SKM-1 treated with dmso at 0.1 percent for 144 hours (cell line): Measurements from ENCODE around the gene S100A8.

ENCODE experiments used
- DNase-seq: peaks from one replicate; lab custom pipeline; 2025; ENCODE audit not compliant: unreplicated experiment; lab: John Stamatoyannopoulos, UW

Gene S100A8

DNA sequence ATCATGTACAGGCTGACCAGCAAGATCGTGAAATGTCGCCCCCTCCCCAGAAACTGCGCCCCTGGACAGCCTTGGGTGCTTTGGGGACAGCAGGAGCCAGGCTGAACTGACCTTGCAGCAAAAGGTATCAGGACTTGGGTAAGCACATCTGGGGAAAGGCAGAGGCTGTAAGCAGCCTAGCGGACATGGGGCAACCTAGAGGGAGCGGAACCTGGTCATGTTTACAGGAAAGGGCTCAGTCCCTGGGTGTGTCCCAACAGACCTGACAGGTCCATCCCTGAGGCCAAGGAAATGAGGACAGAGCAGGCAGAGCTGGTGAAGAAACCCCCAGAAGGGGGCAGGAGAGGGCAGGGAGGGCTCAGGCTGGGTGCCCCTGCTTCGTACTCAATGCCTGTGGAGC, 3.1 kb upstream of the S100A8 start:
- DNase-seq: no peak

DNA sequence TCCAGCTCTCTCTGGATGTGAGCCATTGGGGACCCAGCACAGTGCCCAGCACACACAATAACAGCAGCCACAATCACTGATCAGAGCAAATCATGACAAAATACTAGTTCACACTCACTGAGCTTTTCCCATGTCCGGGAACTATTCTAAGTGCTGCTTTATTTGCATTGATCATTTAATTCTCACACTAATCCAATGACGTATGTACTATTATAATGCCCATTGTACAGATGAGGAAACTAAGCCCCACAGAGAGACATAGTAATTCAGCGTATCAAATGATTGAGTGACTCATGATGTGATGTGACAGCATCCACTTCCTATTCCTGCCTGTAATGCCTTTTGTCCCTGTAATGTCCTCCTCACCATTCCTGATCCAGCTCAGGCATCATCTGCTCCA, 1.9 kb upstream of the S100A8 start:
- DNase-seq: no peak

DNA sequence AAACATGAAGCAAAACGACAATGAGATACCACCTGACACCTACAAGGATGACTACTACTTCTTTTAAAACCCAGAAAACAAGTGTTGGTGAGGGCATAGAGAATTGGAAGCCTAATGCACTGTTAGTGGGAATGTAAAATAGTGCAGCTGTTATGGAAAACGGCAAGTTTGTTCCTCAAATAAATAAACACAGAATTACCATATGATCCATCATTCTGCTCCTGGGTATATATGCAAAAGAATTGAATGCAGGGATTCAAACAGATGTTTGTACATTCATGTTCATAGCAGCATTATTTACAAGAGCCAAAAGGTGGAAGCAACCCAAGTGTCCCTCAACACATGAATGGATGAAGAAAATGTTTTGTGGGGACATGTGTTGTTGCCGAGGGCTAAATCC, 1.4 kb upstream of the S100A8 start:
- no peak for DNase-seq

DNA sequence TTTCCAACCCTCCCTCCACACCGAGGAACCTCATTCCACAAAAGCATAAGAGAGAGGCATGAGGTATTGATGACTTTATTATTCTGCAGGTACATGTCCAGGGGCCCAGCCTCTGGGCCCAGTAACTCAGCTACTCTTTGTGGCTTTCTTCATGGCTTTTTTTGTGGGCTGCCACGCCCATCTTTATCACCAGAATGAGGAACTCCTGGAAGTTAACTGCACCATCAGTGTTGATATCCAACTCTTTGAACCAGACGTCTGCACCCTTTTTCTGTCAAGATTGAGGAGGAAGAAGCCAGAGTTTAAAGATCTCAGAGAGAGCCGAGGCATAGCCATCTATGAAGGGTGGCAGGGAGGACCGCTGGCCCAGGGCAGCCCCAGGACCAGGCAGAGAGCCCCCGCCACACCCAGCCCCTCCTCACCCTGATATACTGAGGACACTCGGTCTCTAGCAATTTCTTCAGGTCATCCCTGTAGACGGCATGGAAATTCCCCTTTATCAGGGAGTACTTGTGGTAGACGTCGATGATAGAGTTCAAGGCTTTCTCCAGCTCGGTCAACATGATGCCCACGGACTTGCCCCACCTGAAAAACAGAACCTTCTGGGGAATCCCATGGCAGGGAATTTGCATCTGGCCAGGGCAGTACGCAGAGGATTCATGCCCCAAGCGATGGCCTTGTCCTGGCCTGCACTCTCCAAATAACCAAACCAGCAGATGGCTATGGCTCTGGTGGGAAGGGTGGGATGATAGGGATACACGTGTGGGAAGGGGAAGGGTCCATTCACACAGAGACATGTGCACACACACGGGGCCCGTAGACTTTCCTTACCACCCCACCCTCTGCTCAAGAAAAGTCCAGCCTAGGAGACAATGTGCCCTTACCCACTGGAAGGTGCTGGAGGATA, 647 bp downstream of the S100A8 start:
- DNase-seq: peak; percentile 84

DNA sequence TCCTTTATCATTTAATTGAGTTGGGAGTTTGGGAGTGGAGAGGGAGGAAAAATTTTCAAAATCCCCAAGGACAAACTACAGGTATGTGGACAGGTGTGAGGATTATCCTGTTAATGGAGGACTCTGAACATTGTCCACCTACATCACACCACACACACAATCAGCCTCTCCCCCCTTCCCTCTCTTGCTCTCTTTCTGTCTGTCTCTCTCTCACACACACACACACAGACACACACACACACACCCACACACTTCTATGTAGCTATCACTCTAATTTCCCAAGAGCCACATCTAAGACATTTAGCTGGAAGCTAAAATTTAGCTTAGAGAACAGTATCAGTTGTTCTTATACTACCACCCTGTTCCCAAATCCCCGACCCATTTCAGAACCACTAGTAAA, 1.5 kb downstream of the S100A8 start:
- DNase-seq: no peak

DNA sequence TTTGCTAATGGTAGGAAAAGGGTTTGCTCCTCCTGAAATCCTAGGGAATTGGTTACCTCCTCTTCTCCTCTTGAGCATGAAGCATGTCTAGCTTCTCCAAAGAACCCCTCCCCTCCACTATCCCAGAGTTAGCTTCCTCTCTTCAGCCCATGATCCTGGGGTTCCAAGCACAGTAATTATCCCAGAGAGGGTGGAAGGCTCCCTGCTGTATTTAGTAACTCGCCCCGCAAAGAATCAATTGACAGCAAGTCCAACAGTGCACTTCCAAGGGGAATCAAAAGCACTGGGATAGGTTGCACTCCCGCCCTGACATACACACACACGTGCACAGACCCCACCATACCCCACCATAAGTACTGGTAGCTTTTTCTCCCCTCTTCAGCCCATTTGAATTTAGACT, 3.1 kb downstream of the S100A8 start:
- no peak for DNase-seq

DNA sequence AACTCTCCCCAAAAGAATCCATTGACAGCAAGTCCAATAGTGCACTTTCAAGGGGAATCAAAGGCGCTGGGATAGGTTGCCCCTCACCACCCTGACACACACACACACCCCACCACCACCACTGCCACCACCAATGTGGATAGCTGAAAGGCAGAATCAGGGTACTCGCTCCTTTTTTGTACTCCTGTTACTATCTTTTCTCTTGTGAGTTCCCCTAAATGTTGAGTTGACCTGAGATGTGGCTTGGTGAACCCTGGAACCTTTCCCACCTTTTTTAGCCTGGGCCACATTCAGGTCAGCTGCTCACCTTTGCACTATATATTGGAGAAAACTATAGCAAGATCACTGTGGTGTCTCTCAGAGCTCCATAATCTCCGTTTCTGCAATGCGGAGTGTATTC, 3.9 kb downstream of the S100A8 start:
- no peak for DNase-seq

DNA sequence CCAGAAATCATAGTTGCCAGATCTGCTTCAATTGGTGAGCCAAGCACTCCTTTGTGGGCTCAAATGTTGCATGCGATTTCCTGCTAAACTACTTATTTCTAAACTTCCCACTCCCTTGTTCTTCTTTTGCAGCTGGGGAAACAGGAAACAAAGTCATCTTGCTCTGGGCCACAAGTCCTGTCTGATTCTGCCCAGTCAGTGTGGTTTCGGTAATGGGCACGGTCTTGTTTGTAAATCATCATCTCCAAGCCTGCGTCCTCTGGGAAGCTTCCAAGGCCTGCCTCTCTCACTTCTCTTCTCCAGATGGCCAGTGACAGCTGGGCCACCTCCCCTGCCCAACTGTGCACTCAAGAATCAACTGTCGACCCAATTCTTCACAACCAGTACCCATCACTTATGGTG, 4.4 kb downstream of the S100A8 start:
- peak; percentile 100 for DNase-seq

DNA sequence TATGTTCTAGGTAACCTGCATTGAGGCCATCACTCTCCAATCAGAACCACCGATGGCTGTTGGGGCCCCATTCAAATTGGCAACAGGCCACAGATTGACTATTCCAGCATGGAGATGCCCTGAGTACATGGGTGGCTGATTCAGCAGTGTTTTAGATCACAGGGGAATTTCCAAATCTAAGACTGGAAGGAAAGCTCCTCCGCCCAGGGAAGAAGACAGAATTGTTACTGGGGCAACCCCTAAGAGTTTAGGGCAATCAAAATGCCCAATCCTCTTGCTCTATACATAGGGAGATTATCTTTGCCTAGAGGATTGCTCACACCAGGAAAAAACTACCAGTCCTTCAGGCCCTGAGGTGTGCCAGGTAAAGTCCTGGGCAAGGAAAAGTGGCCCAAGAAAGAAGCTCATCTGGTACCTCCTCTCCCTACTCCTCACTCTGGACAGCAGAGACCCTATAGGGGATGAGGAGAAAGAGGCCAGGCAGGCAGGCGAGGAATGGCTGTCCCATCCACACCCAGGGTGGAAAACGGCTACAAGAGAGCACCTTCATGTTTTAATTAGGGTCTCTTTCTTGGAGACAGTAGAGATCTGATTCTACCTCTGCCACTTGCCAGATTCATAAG, 5.8 kb downstream of the S100A8 start:
- DNase-seq: no peak

DNA sequence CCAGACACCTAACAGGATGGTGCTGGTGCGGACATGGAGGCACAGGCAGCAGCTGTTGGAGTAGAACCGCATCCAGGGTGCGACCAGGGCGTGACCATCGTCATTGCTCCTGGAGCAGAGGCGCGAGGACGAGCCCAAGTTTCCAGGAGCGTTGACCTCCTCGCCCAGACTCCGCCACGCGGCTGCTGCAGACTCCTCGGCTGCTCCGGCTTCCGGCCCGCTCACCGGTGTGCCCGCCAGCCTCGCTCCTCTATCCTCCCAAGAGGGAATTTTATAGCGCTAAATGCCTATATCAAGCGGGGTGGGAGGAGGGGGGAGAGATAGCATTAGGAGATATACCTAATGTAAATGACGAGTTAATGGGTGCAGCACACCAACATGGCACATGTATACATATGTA, 10.2 kb downstream of the S100A8 start:
- DNase-seq: no peak

DNA sequence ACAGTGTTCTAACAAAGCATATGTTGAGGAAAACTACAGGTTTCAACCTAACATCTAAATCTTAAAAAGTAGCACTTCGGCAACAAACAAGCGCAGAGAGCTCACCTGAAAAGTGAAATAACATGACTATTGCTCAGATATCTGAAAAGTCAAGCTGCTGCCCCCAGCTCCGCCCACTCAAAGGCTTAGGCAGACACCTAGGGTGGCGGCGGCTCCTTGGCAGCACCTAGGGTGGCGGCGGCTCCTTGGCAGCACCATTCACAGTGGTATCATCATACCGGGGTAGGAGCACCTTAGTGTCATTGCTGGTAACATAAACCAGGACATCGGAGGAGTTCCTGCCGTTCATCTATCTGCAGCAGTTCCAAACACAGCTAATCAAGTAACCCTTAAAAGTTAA, 11.3 kb downstream of the S100A8 start:
- no peak for DNase-seq

DNA sequence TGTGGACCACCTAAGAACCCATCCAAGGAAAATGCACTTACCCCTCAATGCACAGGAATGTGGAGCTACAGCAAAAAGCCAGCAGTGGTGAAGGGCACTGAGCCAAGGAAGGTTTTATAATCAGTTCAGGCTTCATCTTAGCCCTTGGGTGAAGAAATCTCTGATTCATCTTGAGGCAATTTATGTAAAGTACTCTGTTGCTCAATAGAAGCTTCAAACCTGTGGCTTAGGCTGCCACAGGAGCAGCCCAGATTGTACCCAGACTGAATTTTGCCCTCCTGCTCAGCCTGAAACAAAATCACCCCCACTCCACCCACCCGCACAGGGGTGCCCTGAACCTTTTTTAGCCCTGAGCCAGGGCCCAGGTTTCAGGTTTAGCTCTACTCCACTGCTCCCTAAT, 15.4 kb downstream of the S100A8 start, which contains the start of gene S100A12:
Gene S100A12 (minus strand): TSS at position 111 of the 400 bp plus-strand sequence. CDS start 1,029 bp downstream, outside the sequence.
- DNase-seq: peak; percentile 90

DNA sequence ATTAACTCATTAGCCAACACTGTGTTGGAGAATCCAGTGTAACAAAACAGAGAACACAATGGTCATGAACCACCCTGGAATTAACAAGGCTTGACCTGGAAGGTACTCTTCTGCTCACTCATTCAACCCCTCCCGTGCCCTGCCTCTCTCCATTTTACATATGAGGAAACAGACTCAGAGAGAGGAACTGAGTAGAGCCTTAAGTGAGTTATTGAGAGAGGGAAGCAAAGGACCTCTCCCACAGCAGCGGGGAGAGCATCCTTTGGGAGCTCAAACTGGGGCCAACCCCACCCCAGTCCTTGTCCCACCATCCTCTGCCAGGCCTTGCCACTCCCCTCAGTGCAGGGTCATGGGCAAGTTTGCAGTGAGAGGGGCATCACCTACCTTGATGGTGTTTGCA, 16.8 kb downstream of the S100A8 start:
- peak; percentile 66 for DNase-seq

DNA sequence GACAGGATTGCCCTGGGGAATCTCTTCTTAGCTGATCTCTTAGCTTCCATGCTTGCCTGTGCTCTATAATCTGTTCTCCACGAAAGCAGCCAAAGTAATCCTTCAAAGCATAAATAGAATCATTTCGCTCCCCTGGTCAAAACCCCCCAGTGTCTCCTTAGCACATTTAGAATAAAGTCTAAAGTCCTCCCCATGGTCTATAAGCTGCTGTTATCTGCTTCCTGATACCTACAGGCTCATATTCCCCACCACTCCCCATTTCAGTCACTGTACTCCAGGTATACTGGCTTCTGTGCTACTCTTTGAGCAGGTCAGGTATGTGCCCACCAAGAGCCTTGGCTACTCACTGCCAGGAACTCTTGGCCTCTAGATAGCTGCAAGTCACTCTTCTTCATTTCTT, 18.3 kb downstream of the S100A8 start:
- no peak for DNase-seq

DNA sequence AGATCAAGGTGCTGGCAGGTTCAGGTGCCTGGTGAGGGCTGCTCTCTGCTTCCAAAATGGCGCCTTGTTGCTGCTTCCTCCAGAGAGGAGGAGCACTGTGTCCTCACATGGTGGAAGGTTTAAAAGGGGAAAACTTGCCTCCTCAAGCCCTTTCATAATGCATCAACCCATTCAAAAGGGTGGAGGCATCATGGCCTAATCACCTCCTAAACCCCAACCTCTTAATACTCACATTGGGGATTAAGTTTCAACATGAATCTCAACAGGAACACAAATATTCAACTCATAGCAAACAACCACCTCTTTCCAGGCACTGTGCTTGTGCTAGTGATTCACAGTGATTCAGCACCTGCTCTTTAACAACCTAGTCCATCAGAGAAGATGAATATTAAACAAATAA, 19.6 kb downstream of the S100A8 start:
- no peak for DNase-seq

DNA sequence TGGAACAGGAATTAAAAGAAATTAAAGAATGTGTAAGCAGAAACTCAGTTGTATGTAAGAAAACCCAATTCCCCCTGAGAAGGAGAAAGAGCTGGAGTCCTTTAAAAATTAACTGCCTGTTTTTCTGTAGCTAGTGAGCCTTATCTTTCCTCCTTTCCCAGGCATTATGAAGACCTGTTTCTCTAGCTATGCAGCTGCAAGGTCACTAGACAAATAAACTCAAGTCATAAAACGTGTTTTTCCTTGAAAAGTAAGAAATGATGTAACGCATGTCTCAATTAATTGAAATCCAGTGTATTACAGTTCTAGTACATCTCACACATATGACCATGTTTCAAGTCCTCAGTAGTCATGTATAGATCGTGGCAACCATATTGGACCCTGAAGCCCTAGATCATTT, 20.7 kb downstream of the S100A8 start:
- no peak for DNase-seq

DNA sequence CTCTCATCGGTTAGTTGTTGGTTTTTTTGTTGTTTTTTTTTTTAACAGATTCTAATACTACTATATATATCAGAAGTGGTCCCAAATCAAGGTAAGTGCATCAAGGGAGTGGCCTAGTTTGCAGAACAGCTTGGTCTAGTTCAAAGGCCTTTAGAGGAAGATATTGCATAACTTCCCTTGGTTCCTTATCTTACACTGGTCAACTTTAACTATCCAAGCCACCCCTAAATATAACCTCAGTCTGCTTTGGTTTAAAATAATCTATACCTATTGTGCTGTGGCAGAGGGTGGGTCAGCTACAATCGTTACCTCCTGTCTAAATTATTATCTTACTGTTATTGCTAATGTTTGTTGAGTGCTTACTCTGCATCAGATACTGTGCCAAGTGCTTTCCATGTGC, 22.4 kb downstream of the S100A8 start:
- DNase-seq: peak; percentile 74

DNA sequence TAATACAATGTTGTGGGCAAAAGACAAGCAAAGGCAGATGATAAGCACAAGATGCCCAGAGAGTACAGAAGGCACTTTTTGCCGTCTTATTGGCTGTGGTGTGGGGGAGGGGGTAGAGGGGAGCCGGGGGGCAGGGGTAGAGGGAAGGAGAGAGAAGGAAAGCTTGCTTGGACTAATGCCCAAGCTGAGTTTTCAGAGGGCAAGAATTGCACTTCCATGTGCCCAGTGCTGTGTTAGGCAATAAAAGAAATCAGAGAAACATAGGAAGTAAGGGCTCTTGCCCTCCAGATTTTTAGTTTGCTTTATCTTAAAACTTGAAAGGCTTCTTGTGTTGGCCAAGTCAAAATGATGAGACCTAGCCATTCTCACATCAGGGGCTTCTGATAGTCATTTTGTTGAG, 23.8 kb downstream of the S100A8 start:
- no peak for DNase-seq

DNA sequence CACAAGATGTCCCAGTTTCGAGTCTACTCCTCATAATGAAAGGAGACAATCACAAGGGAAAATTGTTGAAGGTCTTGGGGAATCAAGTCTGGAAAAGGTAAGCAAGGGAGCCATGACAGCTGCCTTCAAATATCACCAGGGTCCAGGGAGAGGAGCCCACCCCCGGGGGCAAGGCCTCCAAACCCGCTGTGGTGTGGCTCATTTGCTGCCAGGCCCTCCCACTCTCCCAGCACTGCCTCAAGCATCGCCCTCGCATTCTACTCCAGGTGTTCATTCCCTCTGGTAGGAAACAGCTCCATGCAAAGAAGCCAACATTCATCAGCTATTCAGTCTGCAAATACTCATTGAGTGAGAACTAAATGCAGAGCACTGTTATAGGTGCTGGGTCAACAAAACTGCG, 24.6 kb downstream of the S100A8 start:
- DNase-seq: no peak

DNA sequence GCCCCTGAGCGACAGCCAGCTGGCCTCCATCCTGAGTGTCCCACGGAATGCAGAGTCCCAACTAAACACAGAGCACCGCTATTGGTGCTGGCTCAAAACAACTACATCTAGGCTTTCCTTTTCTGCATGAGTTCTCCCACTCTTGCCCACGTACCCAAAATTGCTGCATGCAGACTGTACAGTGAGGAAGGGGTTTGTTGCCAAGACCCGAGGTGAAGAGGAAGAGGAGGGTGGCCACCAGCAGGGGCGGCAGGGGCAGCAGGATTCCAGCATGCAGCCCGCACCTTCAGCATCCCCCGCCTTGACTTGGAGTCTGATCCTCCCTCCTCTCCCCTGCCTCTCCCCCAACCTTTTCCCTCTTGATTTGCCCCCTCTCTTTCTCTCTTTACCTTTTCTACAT, 25.2 kb downstream of the S100A8 start:
- no peak for DNase-seq

DNA sequence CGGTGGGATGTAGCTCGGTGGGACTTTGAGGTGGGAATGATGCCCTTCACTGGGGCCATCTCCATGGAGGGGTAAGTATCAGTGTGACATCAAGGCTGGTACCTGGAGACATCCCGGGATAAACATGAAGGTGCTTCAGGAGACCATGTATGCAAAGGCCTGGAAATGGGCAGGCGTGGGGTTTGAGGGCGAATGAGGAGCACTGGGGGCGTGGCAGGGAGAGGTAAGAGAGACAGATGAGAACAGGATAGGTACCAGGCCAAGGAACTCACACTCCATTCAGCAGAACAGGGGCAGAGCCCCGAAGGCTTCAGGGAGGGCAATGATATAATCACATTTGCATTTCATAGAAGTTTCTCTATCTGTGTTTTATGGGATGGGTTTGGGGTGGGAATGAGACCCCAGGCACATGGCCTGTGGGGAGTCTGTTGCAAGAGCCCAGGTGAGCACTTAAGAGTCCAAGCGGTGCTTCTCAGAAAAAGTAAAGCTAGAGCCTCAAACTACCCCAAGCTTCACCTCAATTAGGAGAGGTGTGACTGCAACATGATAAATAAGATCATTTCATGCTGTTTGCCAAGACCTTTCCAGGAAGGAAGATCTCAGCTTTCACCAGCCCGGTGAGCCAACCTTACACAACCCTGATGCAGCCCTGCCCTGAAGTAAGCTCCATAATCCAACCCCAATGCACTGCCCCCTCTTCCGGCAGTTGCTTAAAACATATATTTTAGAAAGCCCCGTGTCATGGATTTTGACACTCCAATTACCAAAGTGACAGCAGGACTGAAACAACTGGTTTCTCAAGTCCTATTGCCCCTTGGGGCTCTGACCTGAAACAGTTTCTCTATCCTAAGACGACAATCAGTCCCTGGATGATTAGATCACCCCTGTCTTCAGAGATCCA, 25.9 kb downstream of the S100A8 start:
- peak; percentile 97 for DNase-seq

DNA sequence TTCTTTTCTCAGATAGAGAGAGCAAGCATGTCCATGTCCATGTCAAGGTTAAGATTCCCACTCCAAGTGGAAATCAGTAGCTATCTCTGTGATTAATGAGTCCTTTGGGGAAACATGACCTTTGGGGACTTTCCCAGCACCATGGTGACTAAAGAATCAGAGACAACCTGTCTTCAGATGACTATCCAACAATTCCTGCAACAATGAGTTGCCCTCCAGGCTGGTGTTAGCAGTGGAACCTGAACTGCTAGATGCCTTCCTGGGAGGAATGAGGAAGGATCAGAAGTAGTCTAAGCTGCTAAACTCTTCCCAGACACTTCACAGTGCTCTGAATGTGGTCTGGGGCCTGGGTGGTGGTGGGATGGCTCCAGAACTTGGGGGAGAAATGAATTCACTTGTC, 26.7 kb downstream of the S100A8 start:
- DNase-seq: no peak
